Sigmoid colon (tissue), 7 donors: ENCODE measurements around the gene LRRC31. TPM values are rescaled to one million over a fixed set of nuclear protein-coding genes. Genes with fewer than 3 reads are reported as not detected.

Experiments
- DNase-seq: peaks from one replicate; pipeline ENCODE4 v3.0.0-alpha.2; 2019
- H3K27ac ChIP-seq, 4 donors: fragments of 200-600 bp; sonication (generic); one replicate each; pipeline ENCODE4 v1.5.1; 2016 to 2019; ENCODE audit warnings: mild to moderate bottlenecking in 1 of 4
- H3K27me3 ChIP-seq, 3 donors: fragments of 200-600 bp; sonication (generic); one replicate each; pipeline ENCODE4 v1.5.1; 2019; ENCODE audit warnings: mild to moderate bottlenecking in 1 of 3
- H3K36me3 ChIP-seq, 4 donors: fragments of 200-600 bp; sonication (generic); one replicate each; pipeline ENCODE4 v1.5.1; 2016 to 2019
- H3K4me1 ChIP-seq, 4 donors: fragments of 200-600 bp; sonication (generic); one replicate each; pipeline ENCODE4 v1.5.1; 2017 to 2019
- H3K4me3 ChIP-seq, 4 donors: fragments of 200-600 bp; sonication (generic); one replicate each; pipeline ENCODE4 v1.5.1; 2017 to 2019; ENCODE audit warnings: mild to moderate bottlenecking in 2 of 4, moderate library complexity in 1 of 4
- H3K9me3 ChIP-seq, 4 donors: fragments of 200-600 bp in 3 of 4; sonication (generic) in 3 of 4; one replicate each; pipeline versions ENCODE4 v1.5.1 to v1.6.1; 2013 to 2019
- CTCF ChIP-seq, 4 experiments: fragments of 450-650 bp in 3 of 4; fragments of 200-600 bp in 1 of 4; IDR thresholded peaks; one replicate each; pipeline ENCODE4 v1.5.1; 2016 to 2019; ENCODE audit warnings: antibody characterized with exemption in 4 of 4, mild to moderate bottlenecking in 3 of 4, moderate library complexity in 2 of 4
- EP300 ChIP-seq, 4 donors: sonication (generic); formaldehyde crosslinking; IDR thresholded peaks; one replicate each; pipeline ENCODE4 v1.6.1; 2017; ENCODE audit warnings: antibody characterized with exemption in 4 of 4
- POLR2A ChIP-seq, 2 donors: fragments of 450-650 bp; IDR thresholded peaks; one replicate each; pipeline ENCODE4 v1.6.1; 2016; ENCODE audit warnings: antibody characterized with exemption in 2 of 2, mild to moderate bottlenecking in 2 of 2, moderate library complexity in 2 of 2
- POLR2AphosphoS5 ChIP-seq, 4 donors: sonication (generic); formaldehyde crosslinking; IDR thresholded peaks; one replicate each; pipeline ENCODE4 v1.6.1; 2017; ENCODE audit warnings: antibody characterized with exemption in 4 of 4
- WGBS, 2 donors: extraction: QIAGEN DNeasy Blood & Tissue Kit; methylation state at CpG; one replicate each; pipeline ENCODE4 v1.1.7; 2013; 5-methylcytosine and 5-hydroxymethylcytosine counted together
- intact Hi-C: fragments of 100-400 bp; cut with DNase I; formaldehyde crosslinking; loops from one replicate; pipeline ENCODE4 v1.15.1; 2023
- polyA plus RNA-seq, 3 donors: library from polyadenylated mRNA; stranded (reverse); fragments of 200-250 nt; gene quantifications; one replicate each; pipeline ENCODE4 v1.2.3, GENCODE V29; 2013
- total RNA-seq, 4 donors: library from RNA; depleted of rRNA; stranded (reverse); fragments of >200 nt; gene quantifications; one replicate each; pipeline ENCODE4 v1.1.0, GENCODE V29; 2016
- donor health status: healthy with polysubstance abuse.
- donor health status: Bipolar disorder and iron deficiency.
- donor health status: healthy.

Gene LRRC31
- total and polyA plus RNA-seq, 7 donors, result 0.36 to 81.1 (median 31.2) TPM; not detected in 3

GRCh38 chr3:169822983-169823382 lies 46.8 kb downstream of the LRRC31 start:
- Histone ChIP-seq H3K27ac (no peak overlapping the region), H3K9me3 (no peaks in the 10 kb centered on the region), H3K27me3 (no peaks in the 10 kb centered on the region), H3K4me3 (no peak overlapping the region), H3K36me3 (no peaks in the 10 kb centered on the region), H3K4me1 (no peaks in the 10 kb centered on the region)
- TF ChIP-seq CTCF (IDR thresholded peaks at IDR 0.05) (no peak), POLR2A (IDR thresholded peaks at IDR 0.05) (no peak)
- WGBS, 2 donors, result 34 to 72% methylated on average over 6 of the region's 6 CpGs
- intact Hi-C loops, result no loop called here
- no peak for DNase-seq

- intact Hi-C loops, result no loop called here
- no peaks in the 10 kb centered on the region for H3K9me3 ChIP-seq
- no peaks in the 10 kb centered on the region for H3K36me3 ChIP-seq
- 76 to 94% methylated on average over 20 of the region's 20 CpGs for WGBS, 2 donors
- H3K4me1 ChIP-seq, result no peaks in the 10 kb centered on the region
- no peak for DNase-seq
- H3K4me3 ChIP-seq, result no peak overlapping the region
- no peak overlapping the region for H3K27ac ChIP-seq
- TF ChIP-seq CTCF (IDR thresholded peaks at IDR 0.05) (no peak), EP300 (IDR thresholded peaks at IDR 0.05) (no peak), POLR2A (IDR thresholded peaks at IDR 0.05) (no peak), POLR2AphosphoS5 (IDR thresholded peaks at IDR 0.05) (no peak)
- no peaks in the 10 kb centered on the region for H3K27me3 ChIP-seq
Observed at GRCh38 chr3:169822540-169822939, 47.2 kb downstream of the LRRC31 start.

- TF ChIP-seq CTCF (IDR thresholded peaks at IDR 0.05) (no peak), POLR2A (IDR thresholded peaks at IDR 0.05) (no peak), POLR2AphosphoS5 (IDR thresholded peaks at IDR 0.05) (no peak), EP300 (IDR thresholded peaks at IDR 0.05) (no peak)
- Histone ChIP-seq H3K27ac (no peak overlapping the region), H3K9me3 (no peaks in the 10 kb centered on the region), H3K4me1 (no peaks in the 10 kb centered on the region), H3K27me3 (no peaks in the 10 kb centered on the region), H3K4me3 (no peak overlapping the region), H3K36me3 (no peaks in the 10 kb centered on the region)
- intact Hi-C loops, result no loop called here
- WGBS, 2 donors, result 89 to 95% methylated on average over 15 of the region's 15 CpGs
- DNase-seq, result no peak
Observed at GRCh38 chr3:169822091-169822490, 47.6 kb downstream of the LRRC31 start.

GRCh38 chr3:169818316-169818715 lies 51.4 kb downstream of the LRRC31 start:
- Histone ChIP-seq H3K27ac (no peak overlapping the region), H3K4me3 (no peak overlapping the region), H3K9me3 (peaks cover 0 to 3% (median 0%) of the 10 kb centered on the region in 4 donors), H3K36me3 (no peaks in the 10 kb centered on the region), H3K4me1 (peaks cover 0 to 6% (median 3%) of the 10 kb centered on the region in 4 donors), H3K27me3 (no peaks in the 10 kb centered on the region)
- intact Hi-C loops, result no loop called here
- 70 to 83% methylated on average over 2 of the region's 2 CpGs for WGBS, 2 donors
- no peak for TF ChIP-seq EP300 (IDR thresholded peaks at IDR 0.05)
- no peak for TF ChIP-seq POLR2A (IDR thresholded peaks at IDR 0.05)
- no peak for TF ChIP-seq CTCF (IDR thresholded peaks at IDR 0.05)
- TF ChIP-seq POLR2AphosphoS5 (IDR thresholded peaks at IDR 0.05), result no peak
- DNase-seq, result no peak

- Histone ChIP-seq H3K4me3 (no peak overlapping the region), H3K27ac (no peak overlapping the region)
- no peak for DNase-seq
Observed at GRCh38 chr3:169815590-169816150, 54.1 kb downstream of the LRRC31 start.

More at GRCh38 chr3:169815590-169816150, 54.1 kb downstream of the LRRC31 start:
- intact Hi-C loops, result no loop called here
- no peaks in the 10 kb centered on the region for H3K36me3 ChIP-seq
- WGBS, 2 donors, result 95% methylated on average over 4 of the region's 4 CpGs
- no peaks in the 10 kb centered on the region for H3K27me3 ChIP-seq
- H3K4me1 ChIP-seq, result peaks cover 0 to 24% (median 16%) of the 10 kb centered on the region in 4 donors
- TF ChIP-seq CTCF (IDR thresholded peaks at IDR 0.05), result no peak
- TF ChIP-seq EP300 (IDR thresholded peaks at IDR 0.05), result no peak
- no peak for TF ChIP-seq POLR2AphosphoS5 (IDR thresholded peaks at IDR 0.05)
- no peak for TF ChIP-seq POLR2A (IDR thresholded peaks at IDR 0.05)
- H3K9me3 ChIP-seq, result peaks cover 0 to 3% (median 0%) of the 10 kb centered on the region in 4 donors
